ENCODE measurements around the gene LEFTY1. TPM values are rescaled to one million over a fixed set of nuclear protein-coding genes. Genes with fewer than 3 reads are reported as not detected.
"Not testable (repeated sequence)": the region's sequence is repeated elsewhere in the genome, so short reads cannot be mapped to it uniquely, and the experiment has no call there.

Gene LEFTY1
- total RNA-seq (under 1 TPM in 1 of 2 donors, not detected in 1; 0.68 TPM), total RNA-seq (0 reads per million in 2 donors)

GRCh38 chr1:225888898-225889601 lies at the start of gene LEFTY1:
Gene LEFTY1, minus strand, starts transcription at chr1:225889146. Its CDS starts 80 bp downstream, at chr1:225889066.
- DNase-seq (no peak), ATAC-seq (no peak)
- no peak within 1 kb of the TSS for H3K4me3 Mint-ChIP-seq
- no peaks in the 10 kb centered on the region for H3K27me3 Mint-ChIP-seq
- no peaks in the 10 kb centered on the region for H3K36me3 Mint-ChIP-seq (ENCODE audit: low read depth)
- no peaks in the 10 kb centered on the region for H3K9me3 ChIP-seq (ENCODE audit: control insufficient read depth, low read length, poor library complexity, severe bottlenecking)
- peaks cover 13% of the 10 kb centered on the region for H3K4me1 Mint-ChIP-seq
- no peak within 1 kb of the TSS for H3K27ac Mint-ChIP-seq

- H3K36me3 Mint-ChIP-seq (ENCODE audit: low read depth), result peaks cover 3% of the 10 kb centered on the region
- H3K27ac Mint-ChIP-seq, result no peak overlapping the region
- DNase-seq (no peak), ATAC-seq (no peak)
- H3K4me3 Mint-ChIP-seq, result no peak overlapping the region
- no peaks in the 10 kb centered on the region for H3K9me3 ChIP-seq (ENCODE audit: control insufficient read depth, low read length, poor library complexity, severe bottlenecking)
- peaks cover 4% of the 10 kb centered on the region for H3K27me3 Mint-ChIP-seq
- peaks cover 3% of the 10 kb centered on the region for H3K4me1 Mint-ChIP-seq
These were observed 48.4 kb upstream of the LEFTY1 start for GRCh38 chr1:225937048-225937968.

GRCh38 chr1:225936523-225936922 lies 47.6 kb upstream of the LEFTY1 start:
- DNase-seq (no peak), ATAC-seq (no peak)
- no peaks in the 10 kb centered on the region for H3K9me3 ChIP-seq (ENCODE audit: control insufficient read depth, low read length, poor library complexity, severe bottlenecking)
- H3K27me3 Mint-ChIP-seq, result peaks cover 4% of the 10 kb centered on the region
- H3K4me1 Mint-ChIP-seq, result peaks cover 3% of the 10 kb centered on the region
- no peak overlapping the region for H3K4me3 Mint-ChIP-seq
- peaks cover 3% of the 10 kb centered on the region for H3K36me3 Mint-ChIP-seq (ENCODE audit: low read depth)
- H3K27ac Mint-ChIP-seq, result no peak overlapping the region

- not testable (repeated sequence) for H3K9me3 ChIP-seq (ENCODE audit: control insufficient read depth, low read length, poor library complexity, severe bottlenecking); ATAC-seq; H3K4me3 Mint-ChIP-seq; H3K4me1 Mint-ChIP-seq; H3K27me3 Mint-ChIP-seq; DNase-seq; H3K36me3 Mint-ChIP-seq (ENCODE audit: low read depth); H3K27ac Mint-ChIP-seq
These were observed 47.1 kb upstream of the LEFTY1 start for GRCh38 chr1:225936086-225936485.

GRCh38 chr1:225934711-225935110 lies 45.8 kb upstream of the LEFTY1 start:
- H3K9me3 ChIP-seq (ENCODE audit: control insufficient read depth, low read length, poor library complexity, severe bottlenecking), result no peaks in the 10 kb centered on the region
- Mint-ChIP-seq H3K4me3 (no peak overlapping the region), H3K36me3 (ENCODE audit: low read depth) (peaks cover 3% of the 10 kb centered on the region), H3K27me3 (no peaks in the 10 kb centered on the region), H3K4me1 (peaks cover 3% of the 10 kb centered on the region), H3K27ac (no peak overlapping the region)
- DNase-seq (no peak), ATAC-seq (no peak)

GRCh38 chr1:225933072-225933471 lies 44.1 kb upstream of the LEFTY1 start:
- DNase-seq (no peak), ATAC-seq (no peak)
- Mint-ChIP-seq H3K4me1 (peaks cover 6% of the 10 kb centered on the region), H3K4me3 (no peak overlapping the region), H3K27me3 (no peaks in the 10 kb centered on the region), H3K36me3 (ENCODE audit: low read depth) (peaks cover 3% of the 10 kb centered on the region), H3K27ac (no peak overlapping the region)
- H3K9me3 ChIP-seq (ENCODE audit: control insufficient read depth, low read length, poor library complexity, severe bottlenecking), result no peaks in the 10 kb centered on the region

GRCh38 chr1:225931270-225932136 lies 42.6 kb upstream of the LEFTY1 start:
- H3K36me3 Mint-ChIP-seq (ENCODE audit: low read depth), result no peaks in the 10 kb centered on the region
- no peak overlapping the region for H3K27ac Mint-ChIP-seq
- no peaks in the 10 kb centered on the region for H3K27me3 Mint-ChIP-seq
- DNase-seq, result no peak
- peaks cover 5% of the 10 kb centered on the region for H3K4me1 Mint-ChIP-seq
- no peaks in the 10 kb centered on the region for H3K9me3 ChIP-seq (ENCODE audit: control insufficient read depth, low read length, poor library complexity, severe bottlenecking)
- H3K4me3 Mint-ChIP-seq, result no peak overlapping the region
- ATAC-seq, result no peak

GRCh38 chr1:225930566-225930965 lies 41.6 kb upstream of the LEFTY1 start:
- no peak overlapping the region for H3K4me3 Mint-ChIP-seq
- peaks cover 5% of the 10 kb centered on the region for H3K4me1 Mint-ChIP-seq
- no peaks in the 10 kb centered on the region for H3K36me3 Mint-ChIP-seq (ENCODE audit: low read depth)
- DNase-seq (no peak), ATAC-seq (no peak)
- H3K27me3 Mint-ChIP-seq, result no peaks in the 10 kb centered on the region
- H3K9me3 ChIP-seq (ENCODE audit: control insufficient read depth, low read length, poor library complexity, severe bottlenecking), result no peaks in the 10 kb centered on the region
- H3K27ac Mint-ChIP-seq, result no peak overlapping the region

- not testable (repeated sequence) for DNase-seq
These were observed 40.5 kb upstream of the LEFTY1 start for GRCh38 chr1:225929462-225929861.

GRCh38 chr1:225928186-225929175 lies 39.5 kb upstream of the LEFTY1 start:
- ATAC-seq (no peak), DNase-seq (no peak)
- no peaks in the 10 kb centered on the region for H3K9me3 ChIP-seq (ENCODE audit: control insufficient read depth, low read length, poor library complexity, severe bottlenecking)
- Mint-ChIP-seq H3K4me1 (peaks cover 11% of the 10 kb centered on the region), H3K4me3 (no peak overlapping the region), H3K27me3 (no peaks in the 10 kb centered on the region), H3K36me3 (ENCODE audit: low read depth) (no peaks in the 10 kb centered on the region), H3K27ac (peak overlapping the region; percentile 81)

More at GRCh38 chr1:225929462-225929861, 40.5 kb upstream of the LEFTY1 start:
- H3K27ac Mint-ChIP-seq, result peak overlapping the region; percentile 81
- H3K27me3 Mint-ChIP-seq; H3K4me1 Mint-ChIP-seq; H3K9me3 ChIP-seq (ENCODE audit: control insufficient read depth, low read length, poor library complexity, severe bottlenecking); H3K36me3 Mint-ChIP-seq (ENCODE audit: low read depth); ATAC-seq; H3K4me3 Mint-ChIP-seq: not testable (repeated sequence)

GRCh38 chr1:225926551-225927113 lies 37.7 kb upstream of the LEFTY1 start:
- ATAC-seq, result no peak
- Mint-ChIP-seq H3K27me3 (no peaks in the 10 kb centered on the region), H3K4me3 (no peak overlapping the region), H3K36me3 (ENCODE audit: low read depth) (no peaks in the 10 kb centered on the region), H3K4me1 (peaks cover 15% of the 10 kb centered on the region), H3K27ac (no peak overlapping the region)
- DNase-seq, result no peak
- no peaks in the 10 kb centered on the region for H3K9me3 ChIP-seq (ENCODE audit: control insufficient read depth, low read length, poor library complexity, severe bottlenecking)
